GM18870 (cell line): ENCODE data around the gene ADGRF3.
"Not testable (repeated sequence)": the region's sequence is repeated elsewhere in the genome, so short reads cannot be mapped to it uniquely, and the experiment has no call there.

Experiments used
- ATAC-seq: cut with Tn5 transposase; IDR thresholded peaks from one replicate; pipeline ENCODE4 v1.9.1; 2021; ENCODE audit warnings: moderate library complexity; ENCODE audit not compliant: unreplicated experiment

ADGRF3 gene

GRCh38 chr2:26283606-26284005 lies 63.0 kb downstream of the ADGRF3 start:
- ATAC-seq: no peak

GRCh38 chr2:26281226-26281625 lies 65.4 kb downstream of the ADGRF3 start:
- ATAC-seq: no peak

GRCh38 chr2:26279886-26280285 lies 66.7 kb downstream of the ADGRF3 start:
- no peak for ATAC-seq

GRCh38 chr2:26276484-26277227 lies 69.9 kb downstream of the ADGRF3 start:
- no peak for ATAC-seq

- ATAC-seq: no peak
Observed at GRCh38 chr2:26274058-26274613, 72.5 kb downstream of the ADGRF3 start.

GRCh38 chr2:26273501-26273900 lies 73.1 kb downstream of the ADGRF3 start:
- no peak for ATAC-seq

- no peak for ATAC-seq
Observed at GRCh38 chr2:26270373-26270772, 76.2 kb downstream of the ADGRF3 start.

- ATAC-seq: no peak
Observed at GRCh38 chr2:26269571-26270158, 76.9 kb downstream of the ADGRF3 start.

GRCh38 chr2:26268670-26269385 lies 77.8 kb downstream of the ADGRF3 start:
- ATAC-seq: not testable (repeated sequence)

GRCh38 chr2:26268213-26268612 lies 78.4 kb downstream of the ADGRF3 start:
- ATAC-seq: no peak

- ATAC-seq: not testable (repeated sequence)
Observed at GRCh38 chr2:26258836-26259235, 87.8 kb downstream of the ADGRF3 start.
